Stimulated activated effector memory CD8-positive, alpha-beta T cell treated with anti-CD3 and anti-CD28 coated beads, Interleukin-12 subunit alpha, Interleukin-12 subunit beta, amount 100 ng/mL, for 72 hours (primary cell): ENCODE data around the gene OR10X1.

Experiments
- ATAC-seq: fragments of 150-1000 bp; cut with Tn5 transposase; 2 replicates; pipeline ENCODE4 v1.10.0; 2021
- DNase-seq, 2 donors: peaks; one replicate each; pipeline ENCODE4 v3.0.0; 2021 to 2022; ENCODE audit warnings: low spot score in 2 of 2
- H3K27ac Mint-ChIP-seq: one replicate; pipeline ENCODE4 v1.8.0; 2022; ENCODE audit warnings: mild to moderate bottlenecking, mixed read lengths
- H3K36me3 Mint-ChIP-seq: one replicate; pipeline ENCODE4 v1.8.0; 2022; ENCODE audit warnings: mild to moderate bottlenecking, mixed read lengths
- H3K4me1 Mint-ChIP-seq: one replicate; pipeline ENCODE4 v1.8.0; 2022; ENCODE audit warnings: mixed read lengths
- H3K4me3 Mint-ChIP-seq: one replicate; pipeline ENCODE4 v1.8.0; 2022; ENCODE audit warnings: mild to moderate bottlenecking, mixed read lengths
- H3K9me3 Mint-ChIP-seq: one replicate; pipeline ENCODE4 v1.8.0; 2022; ENCODE audit warnings: mixed read lengths

OR10X1 gene

GRCh38 chr1:158537609-158538008 is 42.1 kb downstream of the OR10X1 start:
- no peak overlapping the region for H3K27ac Mint-ChIP-seq

GRCh38 chr1:158534496-158534895 is 45.2 kb downstream of the OR10X1 start:
- H3K9me3 Mint-ChIP-seq: no peaks in the 10 kb centered on the region
- ATAC-seq: no peak
- no peak for DNase-seq
- H3K4me1 Mint-ChIP-seq: no peaks in the 10 kb centered on the region
- no peaks in the 10 kb centered on the region for H3K36me3 Mint-ChIP-seq
- H3K27ac Mint-ChIP-seq: no peak overlapping the region
- H3K4me3 Mint-ChIP-seq: no peak overlapping the region

More at GRCh38 chr1:158537609-158538008, 42.1 kb downstream of the OR10X1 start:
- H3K4me1 Mint-ChIP-seq: no peaks in the 10 kb centered on the region
- ATAC-seq: no peak
- no peaks in the 10 kb centered on the region for H3K9me3 Mint-ChIP-seq
- H3K36me3 Mint-ChIP-seq: no peaks in the 10 kb centered on the region
- no peak for DNase-seq
- no peak overlapping the region for H3K4me3 Mint-ChIP-seq
